Ovary (tissue), 3 donors: Measurements from ENCODE around the gene PKM.

ENCODE experiments used
- CTCF ChIP-seq, 3 donors: fragments of 450-650 bp in 2 of 3; fragments of 200-600 bp in 1 of 3; IDR thresholded peaks; one replicate each; pipeline versions ENCODE4 v1.5.1 to v1.8.0; 2016 to 2022; ENCODE audit warnings: antibody characterized with exemption in 3 of 3, mild to moderate bottlenecking in 1 of 3
- EP300 ChIP-seq: sonication (generic); formaldehyde crosslinking; IDR thresholded peaks from one replicate; pipeline ENCODE4 v1.6.1; 2017; ENCODE audit warnings: antibody characterized with exemption
- POLR2A ChIP-seq: fragments of 450-650 bp; IDR thresholded peaks from one replicate; pipeline ENCODE4 v1.6.1; 2017; ENCODE audit warnings: antibody characterized with exemption, mild to moderate bottlenecking, moderate library complexity
- donor health status: DM: no; HTN: no; CAD: no.

- no peak for TF ChIP-seq CTCF (IDR thresholded peaks at IDR 0.05)
- TF ChIP-seq POLR2A, result no peak
- TF ChIP-seq EP300, result no peak
These were observed 70.2 kb downstream of the PKM start for GRCh38 chr15:72160696-72161245.
